B cell (primary cell): Measurements from ENCODE around the gene RCAN1. TPM values are rescaled to one million over a fixed set of nuclear protein-coding genes. Genes with fewer than 3 reads are reported as not detected.

Experiments used
- ATAC-seq: fragments of 200-7000 bp; cut with Tn5 transposase; one replicate; pipeline ENCODE4 v1.10.0; 2021; ENCODE audit warnings: low read depth, mild to moderate bottlenecking, moderate number of reproducible peaks, moderate library complexity
- CTCF ChIA-PET: fragments of 350-600 bp; sonication (Branson Sonifier 250); formaldehyde crosslinking; loops from one replicate; lab custom pipeline; 2021; ENCODE audit warnings: antibody characterized with exemption, inconsistent platforms; lab: Charles Lee
- POLR2A ChIA-PET: fragments of 350-600 bp; sonication (Branson Sonifier 250); formaldehyde crosslinking; loops from one replicate; lab custom pipeline; 2021; ENCODE audit warnings: antibody characterized with exemption; lab: Charles Lee
- DNase-seq: peaks from one replicate; pipeline ENCODE4 v3.0.0; 2013
- H2AFZ ChIP-seq: 2 replicates; pipeline ENCODE4 v1.6.1; 2012; ENCODE audit warnings: mild to moderate bottlenecking, low read depth, low read length; ENCODE audit not compliant: insufficient read depth, poor library complexity, severe bottlenecking
- H3K27ac ChIP-seq, 2 donors: 1 replicate in 1 of 2; 2 replicates in 1 of 2; pipeline ENCODE4 v1.5.1; 2012 to 2013; ENCODE audit warnings: low read length in 2 of 2, mild to moderate bottlenecking in 2 of 2, moderate library complexity in 1 of 2
- H3K27me3 ChIP-seq, 4 experiments: fragments of 200-600 bp in 1 of 4; sonication (generic) in 1 of 4; replicated peaks in 1 of 4; 1 replicate in 2 of 4; 2 replicates in 2 of 4; pipeline versions ENCODE4 v1.6.1 to v1.7.0; 2013 to 2016; ENCODE audit warnings: low read length in 3 of 4, mild to moderate bottlenecking in 2 of 4, mixed read lengths in 1 of 4, moderate library complexity in 1 of 4; ENCODE audit not compliant: insufficient read depth in 4 of 4, control insufficient read depth in 3 of 4; ENCODE audit errors: control extremely low read depth in 1 of 4
- H3K36me3 ChIP-seq, 2 experiments: replicated peaks in 1 of 2; 1 replicate in 1 of 2; 2 replicates in 1 of 2; pipeline versions ENCODE4 v1.6.1 to v1.7.1; 2013; ENCODE audit warnings: low read length in 1 of 2; ENCODE audit not compliant: insufficient read depth in 2 of 2, control insufficient read depth in 1 of 2; ENCODE audit errors: control extremely low read depth in 1 of 2, extremely low read depth in 1 of 2
- H3K4me1 ChIP-seq, 2 donors: fragments of 200-600 bp in 1 of 2; sonication (generic) in 1 of 2; 1 replicate in 1 of 2; 2 replicates in 1 of 2; pipeline versions ENCODE4 v1.5.1 to v1.6.1; 2013 to 2017; ENCODE audit warnings: low read length in 2 of 2; ENCODE audit not compliant: control insufficient read depth in 2 of 2, insufficient read depth in 2 of 2
- H3K4me2 ChIP-seq: replicated peaks from 2 replicates; pipeline ENCODE3; 2012; ENCODE audit warnings: mild to moderate bottlenecking, low read depth, low read length; ENCODE audit not compliant: poor library complexity, severe bottlenecking
- H3K4me3 ChIP-seq, 5 experiments: fragments of 200-600 bp in 1 of 5; sonication (generic) in 1 of 5; 1 replicate in 3 of 5; 2 replicates in 2 of 5; pipeline versions ENCODE4 v1.5.1 to v1.7.0; 2011 to 2016; ENCODE audit warnings: low read length in 4 of 5, mild to moderate bottlenecking in 4 of 5, low read depth in 2 of 5, control low read depth in 1 of 5, moderate library complexity in 1 of 5; ENCODE audit not compliant: insufficient read depth in 1 of 5; ENCODE audit errors: control extremely low read depth in 1 of 5, extremely low read depth in 1 of 5
- H3K79me2 ChIP-seq: fragments of 200-600 bp; sonication (generic); one replicate; pipeline ENCODE4 v1.6.0; 2016; ENCODE audit warnings: low read length; ENCODE audit not compliant: control insufficient read depth, insufficient read depth
- H3K9ac ChIP-seq: fragments of 200-600 bp; sonication (generic); 2 replicates; pipeline ENCODE4 v1.6.1; 2017; ENCODE audit warnings: mild to moderate bottlenecking, low read length, moderate library complexity
- H3K9me3 ChIP-seq, 3 donors: one replicate each; pipeline versions ENCODE4 v1.6.1 to v1.7.1; 2013; ENCODE audit warnings: low read length in 2 of 3; ENCODE audit not compliant: control insufficient read depth in 2 of 3, insufficient read depth in 1 of 3; ENCODE audit errors: control extremely low read depth in 1 of 3
- H4K20me1 ChIP-seq: 2 replicates; pipeline ENCODE4 v1.6.0; 2012; ENCODE audit warnings: mild to moderate bottlenecking, low read length; ENCODE audit not compliant: insufficient read depth, control insufficient read depth, poor library complexity, severe bottlenecking
- H3K27ac Mint-ChIP-seq: one replicate; pipeline ENCODE4 v1.8.0; 2021; ENCODE audit warnings: mixed read lengths
- H3K27me3 Mint-ChIP-seq: one replicate; pipeline ENCODE4 v1.8.0; 2021; ENCODE audit warnings: mixed read lengths
- H3K4me1 Mint-ChIP-seq: one replicate; pipeline ENCODE4 v1.8.0; 2021; ENCODE audit warnings: mixed read lengths
- H3K4me3 Mint-ChIP-seq: one replicate; pipeline ENCODE4 v1.8.0; 2021; ENCODE audit warnings: mixed read lengths
- H3K9me3 Mint-ChIP-seq: one replicate; pipeline ENCODE4 v1.8.0; 2022; ENCODE audit warnings: mixed read lengths; ENCODE audit not compliant: insufficient read depth
- CTCF ChIP-seq: fragments of 200-600 bp; IDR thresholded peaks from one replicate; pipeline ENCODE4 v1.8.0; 2022; ENCODE audit warnings: antibody characterized with exemption, mild to moderate bottlenecking
- EZH2 ChIP-seq: IDR thresholded peaks from 2 replicates; pipeline ENCODE4 v1.6.1; 2012; ENCODE audit warnings: borderline replicate concordance, low read depth, mild to moderate bottlenecking, moderate library complexity, low read length; ENCODE audit not compliant: insufficient read depth, poor library complexity, severe bottlenecking
- WGBS: methylation state at CpG from one replicate; pipeline ENCODE4 v1.1.5; 2013; ENCODE audit warnings: missing lambda C conversion rate; ENCODE audit not compliant: insufficient coverage; 5-methylcytosine and 5-hydroxymethylcytosine counted together
- intact Hi-C: fragments of 100-400 bp; cut with micrococcal nuclease; formaldehyde crosslinking; loops from one replicate; pipeline ENCODE4 v1.10.0; 2022
- polyA plus RNA-seq: library from polyadenylated mRNA; depleted of rRNA; stranded (reverse); fragments of >200 nt; gene quantifications from 2 replicates; pipeline ENCODE4 v1.2.3, GENCODE V29; 2012
- total RNA-seq, 2 donors: library from RNA; stranded (reverse); fragments of 120-200 nt in 1 of 2; gene quantifications; 1 replicate in 1 of 2; 2 replicates in 1 of 2; pipeline versions ENCODE4 v1.2.3 to v1.2.4, GENCODE V29; 2013 to 2022

Gene RCAN1
- total and polyA plus RNA-seq, 2 donors (not counting 1 experiment from before 2014, with no cell fraction given): 0.97 to 4.4 TPM

GRCh38 chr21:34554227-34554626 lies 60.7 kb downstream of the RCAN1 start:
- H3K27ac Mint-ChIP-seq: no peak overlapping the region

More at GRCh38 chr21:34554227-34554626, 60.7 kb downstream of the RCAN1 start:
- intact Hi-C loops: no loop called here
- Histone ChIP-seq H3K9me3 (peaks cover 0 to 7% (median 3%) of the 10 kb centered on the region in 3 donors), H4K20me1 (no peaks in the 10 kb centered on the region), H3K36me3 (no peaks in the 10 kb centered on the region), H3K4me1 (no peaks in the 10 kb centered on the region), H3K4me2 (no peak overlapping the region), H3K27ac (no peak overlapping the region), H3K27me3 (no peaks in the 10 kb centered on the region), H3K79me2 (no peaks in the 10 kb centered on the region), H2AFZ (no peak overlapping the region), H3K9ac (no peak overlapping the region), H3K4me3 (no peak overlapping the region)
- no peak for ATAC-seq
- POLR2A ChIA-PET: no interaction called here
- Mint-ChIP-seq H3K4me3 (no peak overlapping the region), H3K9me3 (peaks cover 2% of the 10 kb centered on the region), H3K27me3 (no peaks in the 10 kb centered on the region), H3K4me1 (no peaks in the 10 kb centered on the region)
- no CpG with 5 or more reads among the region's 4 CpGs for WGBS
- DNase-seq: no peak
- CTCF ChIA-PET: interaction anchor here (1.7 kb wide), 1 partner anchor 49 kb away, joined by 5 read pairs; no protein-coding TSS in a partner anchor
- TF ChIP-seq EZH2 (no peak), CTCF (no peak)
